Uterus (tissue), 2 donors: ENCODE results near the gene BRD3.

Experiments
- CTCF ChIP-seq, 4 experiments: fragments of 200-600 bp in 2 of 4; fragments of 450-650 bp in 2 of 4; sonication (generic) in 2 of 4; IDR thresholded peaks; one replicate each; pipeline ENCODE4 v1.5.1; 2016 to 2019; ENCODE audit warnings: antibody characterized with exemption in 4 of 4, mild to moderate bottlenecking in 2 of 4, moderate library complexity in 1 of 4
- POLR2A ChIP-seq, 2 donors: fragments of 450-650 bp; IDR thresholded peaks; one replicate each; pipeline ENCODE4 v1.6.1; 2016; ENCODE audit warnings: antibody characterized with exemption in 2 of 2, mild to moderate bottlenecking in 1 of 2, moderate library complexity in 1 of 2

DNA sequence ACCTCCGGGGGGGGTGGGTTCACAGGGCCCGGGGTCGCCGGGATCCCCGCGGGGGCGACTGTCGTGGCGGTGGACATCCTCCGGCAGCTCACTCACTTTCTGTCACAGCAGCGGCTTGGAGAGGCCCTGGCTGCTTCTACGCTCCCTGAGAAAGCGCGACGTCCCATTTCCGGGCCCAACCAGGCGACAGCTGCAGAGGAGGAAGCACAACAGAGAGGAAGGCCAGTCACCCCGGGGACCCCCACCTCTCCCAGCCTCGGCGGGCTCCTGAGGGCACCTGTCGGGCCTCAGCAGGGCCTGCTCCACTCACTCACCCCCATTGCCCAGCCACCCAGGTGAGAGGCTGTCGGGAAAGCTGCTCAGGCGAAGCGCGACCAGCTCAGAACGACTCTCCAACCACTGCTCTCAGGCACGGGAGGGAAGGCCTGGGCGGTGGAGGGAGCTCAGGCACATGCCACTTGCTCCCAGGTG, 14.4 kb downstream of the BRD3 start:
- TF ChIP-seq CTCF (IDR thresholded peaks at IDR 0.05) (no peak), POLR2A (IDR thresholded peaks at IDR 0.05) (no peak)
